Activated naive CD4-positive, alpha-beta T cell treated with anti-CD3 and anti-CD28 coated beads, Interleukin-2, amount 50 U/mL, for 16 hours (primary cell): ENCODE measurements around the gene SLC4A8.
"Not testable (repeated sequence)": the region's sequence is repeated elsewhere in the genome, so short reads cannot be mapped to it uniquely, and the experiment has no call there.

Experiments
- DNase-seq: peaks from one replicate; pipeline ENCODE4 v3.0.0-alpha.2; 2020

The SLC4A8 gene

GRCh38 chr12:51430196-51430895 lies 5.7 kb downstream of the SLC4A8 start:
- DNase-seq = no peak

- DNase-seq = no peak
Measured at GRCh38 chr12:51432921-51433320, 8.3 kb downstream of the SLC4A8 start.

GRCh38 chr12:51434305-51434704 lies 9.7 kb downstream of the SLC4A8 start:
- no peak for DNase-seq

- DNase-seq = no peak
Measured at GRCh38 chr12:51437431-51437830, 12.8 kb downstream of the SLC4A8 start.

- no peak for DNase-seq
Measured at GRCh38 chr12:51439330-51439729, 14.7 kb downstream of the SLC4A8 start.

GRCh38 chr12:51441583-51441982 lies 17.0 kb downstream of the SLC4A8 start:
- no peak for DNase-seq

GRCh38 chr12:51442324-51442723 lies 17.7 kb downstream of the SLC4A8 start:
- DNase-seq = no peak

GRCh38 chr12:51443573-51443972 lies 18.9 kb downstream of the SLC4A8 start:
- DNase-seq = no peak

GRCh38 chr12:51448618-51449256 lies 24.1 kb downstream of the SLC4A8 start:
- no peak for DNase-seq

- no peak for DNase-seq
Measured at GRCh38 chr12:51449580-51450246, 25.1 kb downstream of the SLC4A8 start.

GRCh38 chr12:51450333-51450732 lies 25.7 kb downstream of the SLC4A8 start:
- DNase-seq = no peak

- DNase-seq = no peak
Measured at GRCh38 chr12:51450806-51451205, 26.2 kb downstream of the SLC4A8 start.

- not testable (repeated sequence) for DNase-seq
Measured at GRCh38 chr12:51454016-51454415, 29.4 kb downstream of the SLC4A8 start.

GRCh38 chr12:51455050-51455449 lies 30.4 kb downstream of the SLC4A8 start:
- not testable (repeated sequence) for DNase-seq

GRCh38 chr12:51458635-51459034 lies 34.0 kb downstream of the SLC4A8 start:
- no peak for DNase-seq

- no peak for DNase-seq
Measured at GRCh38 chr12:51460519-51460918, 35.9 kb downstream of the SLC4A8 start.

GRCh38 chr12:51465491-51465890 lies 40.9 kb downstream of the SLC4A8 start:
- no peak for DNase-seq

- DNase-seq = no peak
Measured at GRCh38 chr12:51470116-51470515, 45.5 kb downstream of the SLC4A8 start.

- DNase-seq = no peak
Measured at GRCh38 chr12:51471111-51471864, 46.7 kb downstream of the SLC4A8 start.

GRCh38 chr12:51472984-51473383 lies 48.4 kb downstream of the SLC4A8 start:
- no peak for DNase-seq

GRCh38 chr12:51473947-51474346 lies 49.3 kb downstream of the SLC4A8 start:
- no peak for DNase-seq

GRCh38 chr12:51475543-51475942 lies 50.9 kb downstream of the SLC4A8 start:
- DNase-seq = no peak

- no peak for DNase-seq
Measured at GRCh38 chr12:51480978-51481377, 56.3 kb downstream of the SLC4A8 start.
